Measurements from ENCODE around the gene TNFAIP8L2.
"Not testable (repeated sequence)": the region's sequence is repeated elsewhere in the genome, so short reads cannot be mapped to it uniquely, and the experiment has no call there.

Gene TNFAIP8L2

GRCh38 chr1:151188667-151189066 lies 32.2 kb downstream of the TNFAIP8L2 start:
- not testable (repeated sequence) for DNase-seq (ENCODE audit: low read depth in 1 of 2, low spot score in 1 of 2)

- peak; percentile 64 to 73 for DNase-seq (ENCODE audit: low read depth in 1 of 2, low spot score in 1 of 2)
These were observed 33.4 kb downstream of the TNFAIP8L2 start, which contains the start of gene VPS72 for GRCh38 chr1:151189637-151190445. Gene VPS72, minus strand, starts transcription at chr1:151190197. Its CDS starts 76 bp downstream, at chr1:151190121.

- no peak for DNase-seq (ENCODE audit: low read depth in 1 of 2, low spot score in 1 of 2)
These were observed 35.6 kb downstream of the TNFAIP8L2 start for GRCh38 chr1:151192047-151192446.

GRCh38 chr1:151193304-151193703 lies 36.9 kb downstream of the TNFAIP8L2 start:
- no peak for DNase-seq (ENCODE audit: low read depth in 1 of 2, low spot score in 1 of 2)

- no peak for DNase-seq (ENCODE audit: low read depth in 1 of 2, low spot score in 1 of 2)
These were observed 37.4 kb downstream of the TNFAIP8L2 start for GRCh38 chr1:151193856-151194255.

- DNase-seq (ENCODE audit: low read depth in 1 of 2, low spot score in 1 of 2) = not testable (repeated sequence)
These were observed 38.6 kb downstream of the TNFAIP8L2 start for GRCh38 chr1:151194894-151195594.

- no peak for DNase-seq (ENCODE audit: low read depth in 1 of 2, low spot score in 1 of 2)
These were observed 39.9 kb downstream of the TNFAIP8L2 start for GRCh38 chr1:151196292-151196800.

- DNase-seq (ENCODE audit: low read depth in 1 of 2, low spot score in 1 of 2) = no peak
These were observed 41.4 kb downstream of the TNFAIP8L2 start for GRCh38 chr1:151197863-151198253.

- DNase-seq (ENCODE audit: low read depth in 1 of 2, low spot score in 1 of 2) = peak; percentile 97
These were observed 42.0 kb downstream of the TNFAIP8L2 start, which contains the start of gene PIP5K1A for GRCh38 chr1:151198254-151199127. Gene PIP5K1A, plus strand, starts transcription at chr1:151198552. Its CDS starts 445 bp downstream, at chr1:151198997.

GRCh38 chr1:151199873-151200581 lies 43.6 kb downstream of the TNFAIP8L2 start:
- DNase-seq (ENCODE audit: low read depth in 1 of 2, low spot score in 1 of 2) = no peak

- DNase-seq (ENCODE audit: low read depth in 1 of 2, low spot score in 1 of 2) = not testable (repeated sequence)
These were observed 49.0 kb downstream of the TNFAIP8L2 start for GRCh38 chr1:151205381-151205965.

Data from stimulated activated CD4-positive, alpha-beta T cell treated with anti-CD3 and anti-CD28 coated beads, Interleukin-15, amount 100 ng/mL, for 1 hour (primary cell).